HG02840 (cell line): ENCODE results near the gene SORCS2.
"Not testable (repeated sequence)": the region's sequence is repeated elsewhere in the genome, so short reads cannot be mapped to it uniquely, and the experiment has no call there.

Experiments used
- ATAC-seq: cut with Tn5 transposase; IDR thresholded peaks from one replicate; pipeline ENCODE4 v1.9.1; 2021; ENCODE audit warnings: mild to moderate bottlenecking, moderate library complexity, moderate number of reproducible peaks; ENCODE audit not compliant: unreplicated experiment, low FRiP score

SORCS2 gene

GRCh38 chr4:7549866-7550265 is 357.5 kb downstream of the SORCS2 start:
- no peak for ATAC-seq

- no peak for ATAC-seq
Observed at GRCh38 chr4:7552466-7552865, 360.1 kb downstream of the SORCS2 start.

- no peak for ATAC-seq
Observed at GRCh38 chr4:7553280-7553679, 360.9 kb downstream of the SORCS2 start.

- ATAC-seq, result no peak
Observed at GRCh38 chr4:7554905-7555304, 362.6 kb downstream of the SORCS2 start.

- no peak for ATAC-seq
Observed at GRCh38 chr4:7556558-7556957, 364.2 kb downstream of the SORCS2 start.

GRCh38 chr4:7557456-7557855 is 365.1 kb downstream of the SORCS2 start:
- ATAC-seq, result no peak

- ATAC-seq, result no peak
Observed at GRCh38 chr4:7558436-7558835, 366.1 kb downstream of the SORCS2 start.

GRCh38 chr4:7559316-7559715 is 367.0 kb downstream of the SORCS2 start:
- ATAC-seq, result no peak

GRCh38 chr4:7559741-7560395 is 367.5 kb downstream of the SORCS2 start:
- ATAC-seq, result no peak

GRCh38 chr4:7561557-7561956 is 369.2 kb downstream of the SORCS2 start:
- no peak for ATAC-seq

- ATAC-seq, result no peak
Observed at GRCh38 chr4:7564242-7564641, 371.9 kb downstream of the SORCS2 start.

GRCh38 chr4:7565483-7565882 is 373.1 kb downstream of the SORCS2 start:
- ATAC-seq, result no peak

- ATAC-seq, result no peak
Observed at GRCh38 chr4:7569810-7570783, 377.8 kb downstream of the SORCS2 start.

GRCh38 chr4:7571001-7571400 is 378.7 kb downstream of the SORCS2 start:
- no peak for ATAC-seq

GRCh38 chr4:7571701-7572100 is 379.4 kb downstream of the SORCS2 start:
- no peak for ATAC-seq

GRCh38 chr4:7572894-7573293 is 380.6 kb downstream of the SORCS2 start:
- no peak for ATAC-seq

GRCh38 chr4:7573576-7574091 is 381.3 kb downstream of the SORCS2 start:
- no peak for ATAC-seq

- ATAC-seq, result no peak
Observed at GRCh38 chr4:7574287-7575014, 382.1 kb downstream of the SORCS2 start.

GRCh38 chr4:7575426-7575825 is 383.1 kb downstream of the SORCS2 start:
- ATAC-seq, result no peak

GRCh38 chr4:7577361-7578039 is 385.2 kb downstream of the SORCS2 start:
- ATAC-seq, result not testable (repeated sequence)
